ENCODE data around the gene TRAF3.
"Not testable (repeated sequence)": the region's sequence is repeated elsewhere in the genome, so short reads cannot be mapped to it uniquely, and the experiment has no call there.

TRAF3 gene

DNA sequence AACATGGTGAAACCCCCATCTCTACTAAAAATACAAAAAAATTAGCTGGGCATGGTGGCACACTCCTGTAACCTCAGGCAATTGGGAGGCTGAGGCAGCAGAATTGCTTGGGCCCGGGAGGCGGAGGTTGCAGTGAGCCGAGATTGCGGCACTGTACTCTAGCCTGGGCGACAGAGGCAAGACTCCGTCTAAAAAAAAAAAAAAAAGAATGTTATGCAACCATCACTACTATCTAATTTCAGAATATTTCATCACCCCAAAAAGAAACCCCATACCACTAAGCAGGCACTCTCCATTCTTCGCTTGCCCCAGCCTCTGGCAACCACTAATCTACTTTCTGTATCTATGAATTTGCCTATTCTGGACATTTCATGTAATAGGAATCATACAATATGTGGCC, 76.4 kb downstream of the TRAF3 start:
- Histone ChIP-seq H3K27me3 (ENCODE audit: insufficient read depth, insufficient read length) (no peaks in the 10 kb centered on the region), H3K4me3 (ENCODE audit: insufficient read length, low read depth) (no peak overlapping the region), H3K36me3 (ENCODE audit: insufficient read depth, insufficient read length, low read length) (no peaks in the 10 kb centered on the region), H3K4me1 (ENCODE audit: insufficient read depth, insufficient read length) (no peaks in the 10 kb centered on the region), H3K9ac (ENCODE audit: insufficient read length, low read depth) (no peak overlapping the region), H3K9me3 (ENCODE audit: insufficient read depth, low read length) (no peaks in the 10 kb centered on the region; the same call in 1 of the 2 replicates)
- DNase-seq (ENCODE audit: low read depth, low spot score): no peak
- no peak for TF ChIP-seq YY1 (IDR thresholded peaks at IDR 0.05; ENCODE audit: insufficient read depth, insufficient read length)
- TF ChIP-seq ZNF274 (IDR thresholded peaks at IDR 0.05; ENCODE audit: low read depth, low read length): no peak
- TF ChIP-seq SUZ12 (IDR thresholded peaks at IDR 0.05; ENCODE audit: extremely low read depth, insufficient read depth, insufficient read length): no peak

DNA sequence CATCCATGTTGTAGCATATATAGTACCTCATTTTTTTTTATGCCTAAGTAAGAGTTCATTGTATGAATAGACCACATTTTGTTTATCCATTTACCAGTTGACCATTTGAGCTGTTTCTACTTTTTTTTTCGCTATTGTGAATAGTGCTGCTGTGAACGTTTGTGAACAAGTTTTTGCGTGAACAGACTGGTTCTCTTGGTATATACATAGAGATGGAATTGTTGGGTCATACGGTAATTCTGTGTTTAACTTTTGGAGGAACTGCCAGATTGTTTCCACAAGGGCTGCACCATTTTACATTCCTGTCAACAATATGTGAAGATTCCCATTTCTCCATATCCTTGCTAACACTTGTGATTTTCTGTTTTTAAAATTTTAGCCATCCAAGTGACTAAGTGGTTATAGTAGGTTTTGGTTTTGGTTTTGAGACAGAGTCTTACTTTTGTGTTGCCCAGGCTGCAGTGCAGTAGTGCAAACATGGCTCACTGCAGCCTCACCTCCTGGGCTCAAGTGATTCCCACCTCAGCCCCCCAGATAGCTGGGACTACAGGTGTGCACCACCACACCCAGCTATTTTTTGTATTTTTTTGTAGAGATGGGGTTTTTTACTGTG, 76.9 kb downstream of the TRAF3 start:
- no peaks in the 10 kb centered on the region; the same call in 1 of the 2 replicates for H3K9me3 ChIP-seq (ENCODE audit: insufficient read depth, low read length)
- no peaks in the 10 kb centered on the region for H3K27me3 ChIP-seq (ENCODE audit: insufficient read depth, insufficient read length)
- H3K36me3 ChIP-seq (ENCODE audit: insufficient read depth, insufficient read length, low read length): no peaks in the 10 kb centered on the region
- TF ChIP-seq SUZ12 (IDR thresholded peaks at IDR 0.05; ENCODE audit: extremely low read depth, insufficient read depth, insufficient read length) (no peak), YY1 (IDR thresholded peaks at IDR 0.05; ENCODE audit: insufficient read depth, insufficient read length) (no peak), ZNF274 (IDR thresholded peaks at IDR 0.05; ENCODE audit: low read depth, low read length) (no peak)
- no peak overlapping the region for H3K4me3 ChIP-seq (ENCODE audit: insufficient read length, low read depth)
- no peak for DNase-seq (ENCODE audit: low read depth, low spot score)
- no peak overlapping the region for H3K9ac ChIP-seq (ENCODE audit: insufficient read length, low read depth)
- H3K4me1 ChIP-seq (ENCODE audit: insufficient read depth, insufficient read length): no peaks in the 10 kb centered on the region

DNA sequence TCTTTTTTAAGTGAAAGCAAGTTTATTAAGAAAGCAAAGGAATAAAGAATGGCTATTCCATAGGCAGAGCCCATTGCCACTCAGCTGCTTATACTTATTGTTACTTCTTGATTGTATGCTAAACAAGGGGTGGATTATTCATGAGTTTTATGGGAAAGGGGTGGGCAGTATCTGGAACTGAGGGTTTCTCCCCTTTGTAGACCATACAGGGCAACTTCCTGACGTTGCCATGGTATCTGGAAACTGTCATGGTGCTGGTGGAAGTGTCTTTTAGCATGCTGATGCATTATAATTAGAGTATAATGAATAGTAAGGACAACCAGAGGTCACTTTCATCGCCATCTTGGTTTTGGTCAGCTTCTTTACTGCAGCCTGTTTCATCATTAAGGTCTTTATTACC, 78.9 kb downstream of the TRAF3 start:
- peaks cover 5% of the 10 kb centered on the region; the same call in 1 of the 2 replicates for H3K9me3 ChIP-seq (ENCODE audit: insufficient read depth, low read length)
- H3K4me3 ChIP-seq (ENCODE audit: insufficient read length, low read depth): no peak overlapping the region
- no peaks in the 10 kb centered on the region for H3K27me3 ChIP-seq (ENCODE audit: insufficient read depth, insufficient read length)
- H3K9ac ChIP-seq (ENCODE audit: insufficient read length, low read depth): no peak overlapping the region
- no peak for DNase-seq (ENCODE audit: low read depth, low spot score)
- no peaks in the 10 kb centered on the region for H3K36me3 ChIP-seq (ENCODE audit: insufficient read depth, insufficient read length, low read length)
- TF ChIP-seq YY1 (IDR thresholded peaks at IDR 0.05; ENCODE audit: insufficient read depth, insufficient read length): no peak
- no peak for TF ChIP-seq SUZ12 (IDR thresholded peaks at IDR 0.05; ENCODE audit: extremely low read depth, insufficient read depth, insufficient read length)
- no peaks in the 10 kb centered on the region for H3K4me1 ChIP-seq (ENCODE audit: insufficient read depth, insufficient read length)

GRCh38 chr14:102857444-102857843, 80.2 kb downstream of the TRAF3 start:
- Histone ChIP-seq H3K4me3 (ENCODE audit: insufficient read length, low read depth) (no peak overlapping the region), H3K9ac (ENCODE audit: insufficient read length, low read depth) (no peak overlapping the region), H3K27me3 (ENCODE audit: insufficient read depth, insufficient read length) (no peaks in the 10 kb centered on the region), H3K9me3 (ENCODE audit: insufficient read depth, low read length) (peaks cover 5% of the 10 kb centered on the region; the same call in 1 of the 2 replicates), H3K4me1 (ENCODE audit: insufficient read depth, insufficient read length) (no peaks in the 10 kb centered on the region), H3K36me3 (ENCODE audit: insufficient read depth, insufficient read length, low read length) (no peaks in the 10 kb centered on the region)
- TF ChIP-seq SUZ12 (IDR thresholded peaks at IDR 0.05; ENCODE audit: extremely low read depth, insufficient read depth, insufficient read length) (no peak), ZNF274 (IDR thresholded peaks at IDR 0.05; ENCODE audit: low read depth, low read length) (no peak), YY1 (IDR thresholded peaks at IDR 0.05; ENCODE audit: insufficient read depth, insufficient read length) (no peak)
- no peak for DNase-seq (ENCODE audit: low read depth, low spot score)

DNA sequence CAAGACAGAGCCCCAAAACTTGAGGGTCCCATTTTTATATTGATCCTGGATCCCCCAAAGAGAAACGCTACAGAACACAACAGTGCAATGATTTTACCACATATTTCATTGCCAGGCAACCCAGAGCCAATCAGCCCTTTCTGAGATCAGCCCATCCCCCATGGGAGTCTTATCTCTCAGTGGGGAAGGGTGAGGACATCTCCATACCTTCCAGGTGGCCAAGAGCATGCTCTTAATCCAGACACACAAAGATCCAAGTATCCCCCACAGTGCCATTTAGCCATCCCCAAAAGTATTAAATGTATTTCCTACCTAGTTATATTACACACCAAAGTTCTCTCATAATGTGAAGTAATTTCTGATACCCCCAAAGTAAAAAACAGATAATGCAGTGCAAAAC, 82.7 kb downstream of the TRAF3 start:
- Histone ChIP-seq H3K36me3 (ENCODE audit: insufficient read depth, insufficient read length, low read length) (peaks cover under 1% of the 10 kb centered on the region), H3K27me3 (ENCODE audit: insufficient read depth, insufficient read length) (no peaks in the 10 kb centered on the region), H3K4me3 (ENCODE audit: insufficient read length, low read depth) (no peak overlapping the region), H3K9me3 (ENCODE audit: insufficient read depth, low read length) (peaks cover 5% of the 10 kb centered on the region; the same call in 1 of the 2 replicates), H3K9ac (ENCODE audit: insufficient read length, low read depth) (no peak overlapping the region), H3K4me1 (ENCODE audit: insufficient read depth, insufficient read length) (peaks cover 2% of the 10 kb centered on the region)
- TF ChIP-seq YY1 (IDR thresholded peaks at IDR 0.05; ENCODE audit: insufficient read depth, insufficient read length) (no peak), SUZ12 (IDR thresholded peaks at IDR 0.05; ENCODE audit: extremely low read depth, insufficient read depth, insufficient read length) (no peak), ZNF274 (IDR thresholded peaks at IDR 0.05; ENCODE audit: low read depth, low read length) (no peak)
- no peak for DNase-seq (ENCODE audit: low read depth, low spot score)

- H3K36me3 ChIP-seq (ENCODE audit: insufficient read depth, insufficient read length, low read length): peaks cover 2% of the 10 kb centered on the region
- H3K4me1 ChIP-seq (ENCODE audit: insufficient read depth, insufficient read length): peaks cover 2% of the 10 kb centered on the region
- TF ChIP-seq ZNF274 (IDR thresholded peaks at IDR 0.05; ENCODE audit: low read depth, low read length): no peak
- TF ChIP-seq SUZ12 (IDR thresholded peaks at IDR 0.05; ENCODE audit: extremely low read depth, insufficient read depth, insufficient read length): no peak
- TF ChIP-seq YY1 (IDR thresholded peaks at IDR 0.05; ENCODE audit: insufficient read depth, insufficient read length): no peak
- H3K9me3 ChIP-seq (ENCODE audit: insufficient read depth, low read length): peaks cover 5% of the 10 kb centered on the region; the same call in 1 of the 2 replicates
- H3K9ac ChIP-seq (ENCODE audit: insufficient read length, low read depth): no peak overlapping the region
- DNase-seq (ENCODE audit: low read depth, low spot score): no peak
- no peaks in the 10 kb centered on the region for H3K27me3 ChIP-seq (ENCODE audit: insufficient read depth, insufficient read length)
- H3K4me3 ChIP-seq (ENCODE audit: insufficient read length, low read depth): no peak overlapping the region
Observed at GRCh38 chr14:102862154-102862773, 85.0 kb downstream of the TRAF3 start.

DNA sequence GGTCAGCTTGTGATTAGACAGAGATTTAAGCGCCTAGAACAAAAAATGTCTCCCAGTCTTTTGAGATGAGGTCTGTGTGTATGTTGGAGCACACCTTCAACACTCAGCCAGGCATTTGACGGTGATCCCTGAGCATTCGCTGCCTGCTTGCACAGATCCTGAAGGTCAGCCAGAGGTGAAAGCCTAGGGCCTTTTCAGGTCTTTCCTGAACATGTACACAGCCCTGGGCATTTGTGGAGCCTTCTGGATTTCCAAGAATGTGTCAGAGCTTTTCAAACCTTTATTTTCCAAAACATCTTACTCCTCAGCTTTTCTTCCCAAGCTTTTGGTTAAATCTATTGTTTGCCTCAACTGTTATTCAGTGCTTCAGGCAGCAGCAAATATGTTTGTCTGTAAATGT, 86.1 kb downstream of the TRAF3 start:
- Histone ChIP-seq H3K9ac (ENCODE audit: insufficient read length, low read depth) (no peak overlapping the region), H3K4me1 (ENCODE audit: insufficient read depth, insufficient read length) (peaks cover 2% of the 10 kb centered on the region), H3K4me3 (ENCODE audit: insufficient read length, low read depth) (no peak overlapping the region), H3K36me3 (ENCODE audit: insufficient read depth, insufficient read length, low read length) (peaks cover 2% of the 10 kb centered on the region), H3K9me3 (ENCODE audit: insufficient read depth, low read length) (peaks cover 5% of the 10 kb centered on the region; the same call in 1 of the 2 replicates), H3K27me3 (ENCODE audit: insufficient read depth, insufficient read length) (no peaks in the 10 kb centered on the region)
- TF ChIP-seq SUZ12 (IDR thresholded peaks at IDR 0.05; ENCODE audit: extremely low read depth, insufficient read depth, insufficient read length) (no peak), ZNF274 (IDR thresholded peaks at IDR 0.05; ENCODE audit: low read depth, low read length) (no peak), YY1 (IDR thresholded peaks at IDR 0.05; ENCODE audit: insufficient read depth, insufficient read length) (no peak)
- no peak for DNase-seq (ENCODE audit: low read depth, low spot score)

DNA sequence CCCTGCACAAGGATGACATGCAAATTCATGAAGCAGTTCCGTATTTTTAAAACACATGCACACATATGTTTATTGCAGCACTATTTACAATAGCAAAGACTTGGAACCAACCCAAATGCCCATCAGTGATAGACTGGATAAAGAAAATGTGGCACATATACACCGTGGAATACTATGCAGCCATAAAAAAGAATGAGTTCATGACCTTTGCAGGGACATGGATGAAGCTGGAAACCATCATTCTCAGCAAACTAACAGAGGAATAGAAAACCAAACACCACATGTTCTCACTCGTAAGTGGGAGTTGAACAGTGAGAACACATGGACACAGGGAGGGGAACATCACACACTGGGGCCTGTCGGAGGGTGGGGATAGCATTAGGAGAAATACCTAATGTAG, 88.7 kb downstream of the TRAF3 start:
- H3K27me3 ChIP-seq (ENCODE audit: insufficient read depth, insufficient read length); H3K9ac ChIP-seq (ENCODE audit: insufficient read length, low read depth); H3K4me3 ChIP-seq (ENCODE audit: insufficient read length, low read depth); H3K9me3 ChIP-seq (ENCODE audit: insufficient read depth, low read length); DNase-seq (ENCODE audit: low read depth, low spot score); H3K4me1 ChIP-seq (ENCODE audit: insufficient read depth, insufficient read length): not testable (repeated sequence)
- peaks cover 13% of the 10 kb centered on the region for H3K36me3 ChIP-seq (ENCODE audit: insufficient read depth, insufficient read length, low read length)

Measured in NT2/D1 (cell line).